Activated CD8-positive, alpha-beta T cell treated with anti-CD3 and anti-CD28 coated beads, Interleukin-2, amount 10 ng/mL, durations not matched to agents 7 days and 5 days (primary cell): ENCODE data around the gene PPP4R4. TPM values are rescaled to one million over a fixed set of nuclear protein-coding genes. Genes with fewer than 3 reads are reported as not detected.

Source experiments
- ATAC-seq: fragments of 150-1000 bp; cut with Tn5 transposase; one replicate; pipeline ENCODE4 v1.10.0; 2021; ENCODE audit warnings: moderate library complexity
- CTCF ChIA-PET: fragments of 350-600 bp; sonication (Branson Sonifier 250); formaldehyde crosslinking; loops from one replicate; lab custom pipeline; 2021; ENCODE audit warnings: antibody characterized with exemption; lab: Charles Lee
- POLR2A ChIA-PET: fragments of 350-600 bp; sonication (Branson Sonifier 250); formaldehyde crosslinking; loops from one replicate; lab custom pipeline; 2021; ENCODE audit warnings: antibody characterized with exemption; lab: Charles Lee
- DNase-seq: peaks from one replicate; pipeline ENCODE4 v3.0.0-alpha.2; 2020
- H3K27ac Mint-ChIP-seq: one replicate; pipeline ENCODE4 v1.8.0; 2021; ENCODE audit warnings: mild to moderate bottlenecking, mixed read lengths
- H3K27me3 Mint-ChIP-seq: one replicate; pipeline ENCODE4 v1.8.0; 2021; ENCODE audit warnings: low read depth, mixed read lengths
- H3K36me3 Mint-ChIP-seq: one replicate; pipeline ENCODE4 v1.8.0; 2021; ENCODE audit warnings: low read depth, mixed read lengths
- H3K4me1 Mint-ChIP-seq: one replicate; pipeline ENCODE4 v1.8.0; 2021; ENCODE audit warnings: low read depth, mixed read lengths
- H3K4me3 Mint-ChIP-seq: one replicate; pipeline ENCODE4 v1.8.0; 2021; ENCODE audit warnings: mild to moderate bottlenecking, mixed read lengths
- H3K9me3 Mint-ChIP-seq: one replicate; pipeline ENCODE4 v1.8.0; 2022; ENCODE audit warnings: mixed read lengths; ENCODE audit not compliant: insufficient read depth
- total RNA-seq, 2 experiments: library from RNA; stranded (reverse); gene quantifications; one replicate each; pipeline ENCODE4 v1.2.3, GENCODE V29; 2021

PPP4R4 gene
- total RNA-seq, 2 experiments from 2014 or later: 0.16 to 0.26 TPM

DNA sequence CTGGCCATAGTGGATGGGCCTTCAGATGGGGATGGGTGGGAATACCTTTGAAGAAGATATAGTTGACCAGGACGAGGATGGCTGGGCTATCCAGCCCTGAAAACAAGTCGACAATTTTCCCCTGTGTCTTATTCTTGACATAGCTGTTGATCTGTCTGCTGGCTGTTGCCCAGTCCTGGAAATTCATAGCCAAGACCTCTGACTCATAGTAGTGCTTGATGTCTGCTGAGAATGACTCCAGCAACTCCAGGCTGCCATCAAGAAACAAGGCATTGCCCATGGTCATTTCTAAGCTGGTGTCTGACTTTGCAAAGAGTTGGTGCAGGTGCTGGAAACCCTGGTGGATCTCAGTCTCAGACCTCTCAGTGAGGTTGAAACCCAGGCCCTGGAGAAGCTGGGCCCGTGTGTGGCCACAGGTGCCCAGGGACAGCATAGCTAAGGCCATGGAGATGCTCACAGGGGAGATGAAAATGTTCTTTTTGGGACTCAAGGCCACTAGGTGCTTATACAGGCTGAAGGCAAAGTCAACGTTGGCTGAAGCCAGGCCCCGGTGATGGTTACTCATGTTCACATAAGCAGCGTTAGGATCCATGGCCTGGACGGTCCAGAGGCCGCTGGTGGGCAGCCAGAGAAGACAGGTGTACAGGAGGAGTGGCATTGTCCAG is 140.0 kb downstream of the PPP4R4 start:
- no peak overlapping the region for H3K27ac Mint-ChIP-seq
- CTCF ChIA-PET: no interaction called here
- POLR2A ChIA-PET: no interaction called here
- ATAC-seq (no peak), DNase-seq (no peak)
- H3K4me3 Mint-ChIP-seq: no peak overlapping the region
- H3K27me3 Mint-ChIP-seq: peaks cover 2% of the 10 kb centered on the region
- H3K4me1 Mint-ChIP-seq: no peaks in the 10 kb centered on the region
- no peaks in the 10 kb centered on the region for H3K36me3 Mint-ChIP-seq
- no peaks in the 10 kb centered on the region for H3K9me3 Mint-ChIP-seq

DNA sequence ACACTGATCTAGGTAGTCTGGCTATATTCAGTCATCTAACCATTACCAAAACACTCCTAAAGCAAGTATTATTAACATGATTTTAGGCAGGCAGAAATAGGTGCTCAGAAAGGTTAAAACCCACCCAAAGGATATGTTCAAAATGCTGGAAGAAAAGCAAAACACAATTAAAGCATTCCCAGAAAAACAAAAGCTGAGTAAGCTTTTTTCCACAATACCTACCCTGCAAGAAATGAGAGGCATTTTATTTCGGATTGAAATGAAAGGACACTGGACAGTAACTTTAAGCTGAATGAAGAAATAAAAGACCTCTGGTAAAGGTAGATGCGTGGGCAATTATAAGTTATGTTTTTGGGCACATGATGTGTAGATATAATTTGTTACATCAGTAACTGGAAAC is 140.8 kb downstream of the PPP4R4 start:
- H3K4me1 Mint-ChIP-seq: no peaks in the 10 kb centered on the region
- no peaks in the 10 kb centered on the region for H3K9me3 Mint-ChIP-seq
- no peak for ATAC-seq
- H3K36me3 Mint-ChIP-seq: no peaks in the 10 kb centered on the region
- CTCF ChIA-PET: no interaction called here
- POLR2A ChIA-PET: no interaction called here
- H3K4me3 Mint-ChIP-seq: no peak overlapping the region
- H3K27me3 Mint-ChIP-seq: peaks cover 2% of the 10 kb centered on the region
- DNase-seq: no peak
- no peak overlapping the region for H3K27ac Mint-ChIP-seq

DNA sequence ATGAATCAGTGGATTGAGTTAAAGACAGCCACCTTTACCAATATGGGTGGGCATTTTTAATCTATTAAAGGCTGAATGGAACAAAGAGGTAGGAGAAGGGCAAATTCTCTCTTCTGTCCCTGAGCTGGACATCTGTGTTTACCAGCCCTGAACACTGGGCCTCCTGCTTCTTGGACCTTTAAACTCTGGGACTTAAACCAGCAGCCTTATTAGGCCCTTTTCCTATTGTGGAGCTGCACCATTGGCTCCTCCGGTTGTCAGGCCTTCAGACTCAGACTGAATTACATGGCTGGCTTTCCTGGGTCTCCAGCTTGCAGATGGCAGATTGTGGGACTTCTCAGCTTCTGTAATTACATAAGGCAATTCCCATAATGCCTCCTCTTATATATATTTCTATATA is 142.6 kb downstream of the PPP4R4 start:
- H3K4me1 Mint-ChIP-seq: no peaks in the 10 kb centered on the region
- POLR2A ChIA-PET: no interaction called here
- no peaks in the 10 kb centered on the region for H3K9me3 Mint-ChIP-seq
- H3K27me3 Mint-ChIP-seq: peaks cover 2% of the 10 kb centered on the region
- DNase-seq (no peak), ATAC-seq (no peak)
- H3K27ac Mint-ChIP-seq: no peak overlapping the region
- H3K36me3 Mint-ChIP-seq: no peaks in the 10 kb centered on the region
- no peak overlapping the region for H3K4me3 Mint-ChIP-seq
- CTCF ChIA-PET: no interaction called here

DNA sequence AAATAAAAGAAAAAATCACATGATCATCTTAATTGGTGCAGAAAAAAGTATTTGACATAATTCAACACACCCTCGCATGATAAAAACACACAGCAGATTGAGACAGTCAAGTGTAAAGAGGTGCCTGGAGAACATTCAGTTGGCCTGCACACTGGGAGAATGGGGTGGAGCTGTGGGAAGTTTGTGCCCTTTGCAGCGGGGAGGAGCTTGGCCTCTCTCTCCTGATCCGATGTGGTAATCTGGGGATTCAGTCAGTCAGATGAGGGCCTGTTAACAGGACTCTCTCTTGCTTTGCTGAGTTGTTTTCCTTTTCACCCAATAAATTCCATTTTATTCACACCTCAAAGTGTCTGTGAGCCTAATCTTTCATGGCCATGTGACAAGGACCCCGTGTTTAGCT is 143.1 kb downstream of the PPP4R4 start:
- ChIA-PET POLR2A (no interaction called here), CTCF (no interaction called here)
- no peak overlapping the region for H3K27ac Mint-ChIP-seq
- H3K4me1 Mint-ChIP-seq: no peaks in the 10 kb centered on the region
- ATAC-seq (no peak), DNase-seq (no peak)
- peaks cover 2% of the 10 kb centered on the region for H3K27me3 Mint-ChIP-seq
- H3K9me3 Mint-ChIP-seq: no peaks in the 10 kb centered on the region
- no peak overlapping the region for H3K4me3 Mint-ChIP-seq
- H3K36me3 Mint-ChIP-seq: no peaks in the 10 kb centered on the region

DNA sequence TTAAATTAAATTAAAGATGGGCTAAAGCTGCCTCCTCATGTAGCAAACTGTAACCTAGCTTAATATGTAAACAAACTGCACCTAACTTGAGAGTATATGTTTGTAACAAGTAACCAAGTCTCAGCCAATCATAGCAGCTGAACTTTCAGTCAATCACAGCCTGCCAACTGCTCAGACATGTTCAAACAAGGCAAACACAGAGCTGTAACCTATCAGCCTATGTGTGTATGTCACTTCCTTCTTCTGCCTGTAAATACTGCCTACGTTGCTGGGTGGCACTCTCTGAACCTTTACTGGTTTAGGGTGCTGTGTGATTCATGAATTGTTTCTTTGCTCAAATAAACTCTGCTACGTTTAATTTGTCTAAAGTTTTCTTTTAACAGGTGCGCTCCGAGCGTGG is 146.1 kb downstream of the PPP4R4 start:
- Mint-ChIP-seq H3K9me3 (no peaks in the 10 kb centered on the region), H3K4me3 (no peak overlapping the region), H3K36me3 (no peaks in the 10 kb centered on the region), H3K4me1 (no peaks in the 10 kb centered on the region), H3K27ac (no peak overlapping the region), H3K27me3 (peaks cover 2% of the 10 kb centered on the region)
- ChIA-PET POLR2A (no interaction called here), CTCF (no interaction called here)
- ATAC-seq (no peak), DNase-seq (no peak)

DNA sequence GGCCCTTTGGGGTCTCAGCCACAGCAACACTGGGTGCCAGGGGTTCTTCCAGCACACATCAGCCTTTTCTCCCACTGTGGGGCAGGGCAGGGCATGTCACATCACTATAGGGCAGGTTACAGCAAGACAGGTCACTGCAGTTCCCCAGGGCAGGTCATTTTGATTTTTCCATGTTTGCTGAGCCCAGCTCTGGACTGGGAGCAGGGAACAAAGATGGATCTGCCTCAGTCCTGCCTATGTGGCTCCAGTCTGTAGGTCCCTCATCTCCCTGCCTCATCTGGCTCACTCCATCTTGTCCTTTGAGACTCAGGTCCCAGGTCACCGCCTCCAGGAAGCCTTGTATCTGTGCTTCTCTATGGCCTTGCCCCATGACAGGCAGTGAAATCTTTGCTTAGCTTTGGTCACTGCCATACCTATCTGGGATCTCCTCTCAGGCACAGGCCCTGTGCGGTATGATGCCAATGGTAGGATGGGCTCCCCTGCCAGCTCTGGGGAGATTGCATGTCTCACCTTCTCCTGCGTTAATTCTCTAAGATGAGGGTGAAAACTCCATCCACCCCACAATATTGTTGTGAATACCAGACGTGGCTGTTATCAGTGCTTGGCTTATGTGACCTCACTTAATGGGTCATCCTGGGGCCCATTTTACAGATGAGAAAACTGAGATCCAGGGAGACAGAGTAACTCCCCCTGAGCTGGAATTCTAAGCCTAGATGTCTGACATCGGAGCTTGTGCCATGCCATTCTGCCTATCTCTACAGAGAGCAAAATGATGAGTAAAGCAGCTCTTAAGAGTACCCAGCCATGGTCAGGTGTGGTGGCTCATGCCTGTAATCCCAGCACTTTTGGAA is 147.5 kb downstream of the PPP4R4 start:
- no peak for ATAC-seq
- POLR2A ChIA-PET: no interaction called here

DNA sequence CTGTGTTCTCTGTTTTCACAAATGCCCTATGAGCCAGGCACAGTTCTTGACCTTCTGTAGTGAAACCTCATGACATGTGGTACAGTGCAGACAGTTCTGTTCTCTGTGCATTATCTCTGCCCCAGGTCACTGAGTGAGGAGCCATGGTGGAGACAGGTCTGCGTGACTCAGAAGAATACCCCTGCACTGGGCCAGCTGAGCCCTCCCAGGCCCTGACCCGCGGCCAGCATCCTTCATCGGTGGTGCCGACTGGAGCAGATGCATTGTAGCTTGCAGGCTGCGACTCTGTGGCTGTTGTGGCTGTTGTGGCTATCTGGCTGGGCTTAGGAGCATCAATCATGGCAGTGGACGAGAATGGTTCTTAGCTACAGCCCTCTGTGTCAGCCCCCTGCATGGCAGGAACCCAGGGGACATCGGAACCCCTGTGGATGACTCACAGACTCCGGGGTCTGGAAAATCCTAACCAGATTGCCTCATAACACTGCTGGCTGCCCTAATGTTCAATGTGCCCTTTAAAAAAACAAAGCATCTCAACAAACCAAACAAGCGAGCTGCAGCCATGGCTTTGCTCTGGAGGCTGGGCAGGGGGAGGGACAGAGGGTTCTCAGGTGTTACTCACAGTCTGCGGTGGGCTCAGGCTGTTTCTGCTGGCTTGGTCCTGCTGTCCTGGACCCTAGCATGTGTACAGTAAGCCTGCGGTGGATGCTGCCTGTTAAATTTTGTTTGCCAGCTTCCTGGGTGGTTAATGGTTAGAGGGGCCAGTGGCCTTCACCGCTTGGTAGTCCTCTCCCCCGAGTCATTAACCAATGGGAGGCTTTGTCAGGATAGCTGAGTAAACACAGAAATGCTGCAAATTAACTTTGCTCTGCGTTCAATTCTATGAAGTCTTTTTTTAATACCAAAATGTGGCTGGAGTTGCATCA is 148.8 kb downstream of the PPP4R4 start, which contains the start of gene SERPINA6:
Gene SERPINA6 (minus strand): TSS at position 689 of the 923 bp plus-strand sequence. CDS start 8,688 bp downstream, outside the sequence.
- H3K4me3 Mint-ChIP-seq: no peak within 1 kb of the TSS
- ChIA-PET CTCF (interaction anchor here (0.6 kb wide), 1 partner anchor 135 kb away, joined by 3 read pairs; no protein-coding TSS in a partner anchor), POLR2A (no interaction called here)
- ATAC-seq (no peak), DNase-seq (no peak)
- H3K27me3 Mint-ChIP-seq: peaks cover 2% of the 10 kb centered on the region
- H3K9me3 Mint-ChIP-seq: no peaks in the 10 kb centered on the region
- no peaks in the 10 kb centered on the region for H3K36me3 Mint-ChIP-seq
- no peak within 1 kb of the TSS for H3K27ac Mint-ChIP-seq
- no peaks in the 10 kb centered on the region for H3K4me1 Mint-ChIP-seq

More for the DNA sequence above, 147.5 kb downstream of the PPP4R4 start:
- no peaks in the 10 kb centered on the region for H3K9me3 Mint-ChIP-seq
- H3K36me3 Mint-ChIP-seq: no peaks in the 10 kb centered on the region
- H3K27ac Mint-ChIP-seq: no peak overlapping the region
- H3K4me1 Mint-ChIP-seq: no peaks in the 10 kb centered on the region
- peaks cover 2% of the 10 kb centered on the region for H3K27me3 Mint-ChIP-seq
- no peak overlapping the region for H3K4me3 Mint-ChIP-seq
- CTCF ChIA-PET: no interaction called here
- DNase-seq: no peak

DNA sequence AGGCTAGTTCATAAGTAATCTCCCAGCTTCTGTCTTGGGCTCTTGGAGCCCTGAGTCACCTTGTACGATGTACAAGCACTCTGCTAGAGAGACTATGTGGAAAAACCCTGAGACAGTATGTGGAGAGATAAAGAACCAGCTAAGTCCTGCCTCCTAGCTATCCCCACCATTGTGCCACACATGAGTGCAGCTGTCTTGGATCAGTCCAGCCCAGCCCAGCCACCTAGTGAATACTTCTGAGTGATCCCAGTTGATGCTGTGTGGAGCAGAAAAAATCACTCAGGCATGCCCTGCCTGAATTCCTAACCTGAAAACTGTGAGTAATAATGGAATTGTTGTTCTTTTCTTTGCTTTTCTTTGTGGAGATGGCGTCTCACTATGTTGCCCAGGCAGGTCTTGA is 154.1 kb downstream of the PPP4R4 start:
- ATAC-seq: no peak
- Mint-ChIP-seq H3K27ac (no peak overlapping the region), H3K36me3 (no peaks in the 10 kb centered on the region), H3K27me3 (peaks cover 7% of the 10 kb centered on the region), H3K4me1 (no peaks in the 10 kb centered on the region), H3K4me3 (no peak overlapping the region), H3K9me3 (no peaks in the 10 kb centered on the region)
- no peak for DNase-seq
- ChIA-PET CTCF (no interaction called here), POLR2A (no interaction called here)

Other genes with a start within 250 kb of the PPP4R4 start
- not detected for gene FAM181A, start 247.0 kb upstream of the PPP4R4 start, total RNA-seq
- 10 to 100 TPM; 15.8 to 17.0 TPM for gene ASB2, start 197.8 kb upstream of the PPP4R4 start, total RNA-seq
- gene CCDC197, start 177.0 kb upstream of the PPP4R4 start, total RNA-seq: not detected
- 1 to 10 TPM; 1.4 to 1.7 TPM for gene OTUB2, start 148.0 kb upstream of the PPP4R4 start, total RNA-seq
- 100 to 1,000 TPM; 172 to 184 TPM for gene DDX24, start 93.1 kb upstream of the PPP4R4 start, total RNA-seq
- 10 to 100 TPM; 34.7 to 41.3 TPM for gene IFI27L1, start 93.0 kb upstream of the PPP4R4 start, total RNA-seq
- gene IFI27, start 63.6 kb upstream of the PPP4R4 start, total RNA-seq: 100 to 1,000 TPM; 116 to 129 TPM
- 10 to 100 TPM; 65.2 to 74.6 TPM for gene IFI27L2, start 44.7 kb upstream of the PPP4R4 start, total RNA-seq
- not detected for gene SERPINA10, start 118.9 kb downstream of the PPP4R4 start, total RNA-seq
- not detected for gene SERPINA6, start 149.0 kb downstream of the PPP4R4 start, total RNA-seq
- not detected for gene SERPINA2, start 192.4 kb downstream of the PPP4R4 start, total RNA-seq
- gene SERPINA1, start 214.3 kb downstream of the PPP4R4 start, total RNA-seq: not detected